ENCODE measurements around the gene RAD50.

GRCh38 chr5:132595624-132596023 lies 38.8 kb downstream of the RAD50 start:
- TF ChIP-seq POLR2A (IDR thresholded peaks at IDR 0.05) (no peak), POLR2AphosphoS5 (IDR thresholded peaks at IDR 0.05) (no peak)
